Activated gamma-delta T cell treated with anti-CD3 and anti-CD28 coated beads, Interleukin-2, amount 50 U/mL, for 16 hours (primary cell): ENCODE measurements around the gene UNC5B.

Experiments used
- DNase-seq: peaks from one replicate; pipeline ENCODE4 v3.0.0-alpha.2; 2020; ENCODE audit warnings: low read depth

UNC5B gene

GRCh38 chr10:71239946-71240795 lies 27.8 kb downstream of the UNC5B start:
- no peak for DNase-seq

- DNase-seq, result no peak
Observed at GRCh38 chr10:71241114-71241829, 28.9 kb downstream of the UNC5B start.

GRCh38 chr10:71241830-71242621 lies 29.7 kb downstream of the UNC5B start:
- no peak for DNase-seq

- DNase-seq, result no peak
Observed at GRCh38 chr10:71242622-71243009, 30.2 kb downstream of the UNC5B start.

GRCh38 chr10:71243756-71244395 lies 31.5 kb downstream of the UNC5B start:
- no peak for DNase-seq

- no peak for DNase-seq
Observed at GRCh38 chr10:71244431-71245419, 32.4 kb downstream of the UNC5B start.

- DNase-seq, result no peak
Observed at GRCh38 chr10:71245420-71246325, 33.3 kb downstream of the UNC5B start.

GRCh38 chr10:71246591-71247413 lies 34.4 kb downstream of the UNC5B start:
- no peak for DNase-seq

GRCh38 chr10:71247414-71247705 lies 35.0 kb downstream of the UNC5B start:
- no peak for DNase-seq

GRCh38 chr10:71247804-71248203 lies 35.4 kb downstream of the UNC5B start:
- no peak for DNase-seq

GRCh38 chr10:71248210-71248609 lies 35.8 kb downstream of the UNC5B start:
- DNase-seq, result no peak

- no peak for DNase-seq
Observed at GRCh38 chr10:71249996-71250395, 37.6 kb downstream of the UNC5B start.

GRCh38 chr10:71250405-71250804 lies 38.0 kb downstream of the UNC5B start:
- no peak for DNase-seq

- no peak for DNase-seq
Observed at GRCh38 chr10:71250842-71251241, 38.5 kb downstream of the UNC5B start.

GRCh38 chr10:71251319-71251718 lies 38.9 kb downstream of the UNC5B start:
- no peak for DNase-seq

- DNase-seq, result no peak
Observed at GRCh38 chr10:71252220-71252619, 39.9 kb downstream of the UNC5B start.

GRCh38 chr10:71253981-71254818 lies 41.8 kb downstream of the UNC5B start:
- DNase-seq, result no peak
